IPS-NIHi7 (cell line): ENCODE data around the gene SPAG4.

Source experiments
- DNase-seq: peaks from one replicate; pipeline ENCODE4 v3.0.0; 2012; ENCODE audit warnings: mixed read lengths; ENCODE audit errors: extremely low spot score

SPAG4 gene

DNA sequence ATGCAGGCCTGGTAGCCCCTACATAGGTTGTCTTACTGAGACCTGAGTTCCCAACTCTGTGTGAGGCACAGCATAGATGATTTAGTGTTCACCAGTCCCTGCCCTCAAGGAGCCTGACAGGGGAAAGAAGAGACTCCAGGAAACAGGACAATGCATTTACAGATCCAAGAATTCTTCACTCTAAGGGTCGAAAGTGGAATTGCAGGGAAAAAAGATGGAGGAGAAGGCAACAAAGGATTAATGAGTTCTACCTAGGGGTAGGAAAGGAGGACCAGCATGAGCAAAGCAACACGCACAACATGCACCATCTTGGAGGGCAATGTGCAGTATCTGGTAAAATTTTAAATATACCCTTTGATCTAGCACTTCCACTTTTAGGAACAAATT lies 5.9 kb downstream of the SPAG4 start:
- DNase-seq: no peak

GRCh38 chr20:35625584-35626385 lies 10.2 kb downstream of the SPAG4 start:
- no peak for DNase-seq

GRCh38 chr20:35626386-35627001 lies 10.9 kb downstream of the SPAG4 start:
- DNase-seq: no peak

DNA sequence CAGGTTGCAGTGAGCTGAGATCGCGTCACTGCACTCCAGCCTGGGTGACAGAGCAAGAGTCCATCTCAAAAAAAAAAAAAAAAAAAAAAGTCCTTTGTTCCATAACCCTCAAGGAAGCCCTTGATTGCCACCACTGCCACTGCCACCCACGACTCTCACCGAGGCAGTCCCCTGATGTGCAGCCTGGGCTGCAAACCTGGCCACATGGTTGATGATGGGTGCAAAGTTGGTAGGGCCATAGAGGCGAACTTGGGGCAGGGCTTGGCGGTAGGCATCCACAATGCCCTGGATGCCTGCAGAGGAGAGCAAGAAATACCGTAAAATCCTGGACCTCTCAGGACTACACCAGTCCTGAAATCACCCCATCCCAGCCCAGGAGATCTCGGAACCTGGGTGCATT lies 11.5 kb downstream of the SPAG4 start:
- DNase-seq: no peak

GRCh38 chr20:35629427-35630145 lies 14.0 kb downstream of the SPAG4 start:
- no peak for DNase-seq

GRCh38 chr20:35630636-35631035 lies 15.0 kb downstream of the SPAG4 start:
- DNase-seq: no peak

DNA sequence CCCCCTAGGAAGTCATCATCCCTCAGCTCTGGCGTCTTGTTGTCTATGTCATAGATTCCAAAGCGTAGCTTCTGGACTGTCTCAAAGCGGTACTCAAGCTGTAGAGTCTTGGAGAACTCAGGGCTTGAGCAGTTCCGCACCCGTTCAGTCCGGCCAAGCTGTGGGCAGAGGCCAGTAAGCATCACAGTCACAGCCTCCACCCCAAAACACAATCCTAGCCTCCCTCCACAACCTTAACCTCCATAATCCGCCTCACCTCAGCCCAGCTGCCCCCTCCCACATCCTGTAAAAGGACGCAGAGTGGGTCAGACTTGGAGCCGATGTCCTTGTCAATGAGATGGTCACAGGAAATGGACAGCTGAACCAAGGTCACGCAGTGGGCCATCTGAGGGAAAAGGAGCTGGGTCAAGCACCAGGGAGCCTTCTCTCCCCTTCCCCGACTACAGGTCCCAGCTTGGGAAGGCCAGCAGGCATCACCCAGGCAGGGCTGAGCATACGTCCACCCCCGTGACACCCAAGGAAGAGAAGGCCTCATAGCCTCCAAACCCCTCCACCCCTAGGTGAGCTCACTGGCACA lies 17.0 kb downstream of the SPAG4 start:
- no peak for DNase-seq

DNA sequence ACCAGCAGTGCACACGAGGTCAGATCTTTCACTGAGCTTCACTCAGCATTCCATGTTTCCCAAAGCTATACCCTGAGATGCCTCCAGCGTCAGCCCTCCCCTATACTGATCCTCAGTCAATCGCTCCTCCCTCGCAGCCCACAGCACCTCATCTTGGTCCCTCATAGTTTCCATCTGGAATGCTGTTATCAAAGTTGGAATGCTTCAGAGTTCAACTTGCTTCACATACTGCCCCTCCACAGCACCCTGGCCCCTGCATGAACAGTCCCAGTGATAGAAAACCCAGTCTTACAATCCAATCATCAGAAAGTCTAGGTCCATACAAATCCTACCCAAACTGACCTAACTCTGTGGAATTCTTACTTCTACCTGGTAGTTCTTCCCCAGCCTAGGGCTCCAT lies 20.0 kb downstream of the SPAG4 start:
- DNase-seq: no peak

DNA sequence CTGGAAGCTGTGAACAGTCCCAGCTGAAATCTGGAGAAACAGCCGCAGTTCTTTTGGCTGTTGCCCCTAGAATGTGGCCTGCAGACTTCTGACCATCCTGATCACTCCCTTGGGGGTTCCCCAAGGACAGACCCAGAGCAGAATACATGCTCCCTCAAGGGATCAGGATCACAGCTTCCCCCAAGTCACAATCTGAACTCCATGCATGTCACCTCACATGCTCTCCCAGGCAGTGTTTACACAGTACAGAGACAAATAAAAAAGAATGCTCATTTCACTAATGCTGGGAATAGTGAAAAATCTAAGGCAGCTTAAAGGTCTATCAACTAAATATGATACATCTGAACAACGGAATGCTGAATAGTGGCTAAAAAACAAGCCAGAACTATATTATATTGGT lies 20.5 kb downstream of the SPAG4 start:
- DNase-seq: no peak

GRCh38 chr20:35637276-35637675 lies 21.6 kb downstream of the SPAG4 start:
- DNase-seq: no peak

DNA sequence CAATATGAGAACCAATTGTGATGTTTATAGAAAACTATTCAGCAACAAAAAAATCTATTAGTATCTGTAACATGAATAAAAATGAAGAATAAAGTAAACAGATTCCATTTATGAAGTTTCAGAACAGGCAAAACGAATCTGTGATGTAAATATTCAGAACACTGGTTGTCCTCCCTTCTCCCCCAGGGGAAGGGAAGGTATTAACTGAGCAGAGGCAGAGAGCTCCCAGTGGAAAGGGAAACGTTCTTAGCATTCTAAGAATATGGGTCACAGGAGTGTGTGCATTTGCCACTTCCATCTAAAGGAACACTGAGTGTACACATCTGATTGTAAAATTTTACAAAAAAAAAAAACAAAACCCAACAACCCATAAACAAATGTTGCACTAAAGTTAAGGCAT lies 23.1 kb downstream of the SPAG4 start:
- DNase-seq: no peak

GRCh38 chr20:35640724-35641123 lies 25.1 kb downstream of the SPAG4 start:
- no peak for DNase-seq

- DNase-seq: no peak
Observed at GRCh38 chr20:35641743-35642142, 26.1 kb downstream of the SPAG4 start.

DNA sequence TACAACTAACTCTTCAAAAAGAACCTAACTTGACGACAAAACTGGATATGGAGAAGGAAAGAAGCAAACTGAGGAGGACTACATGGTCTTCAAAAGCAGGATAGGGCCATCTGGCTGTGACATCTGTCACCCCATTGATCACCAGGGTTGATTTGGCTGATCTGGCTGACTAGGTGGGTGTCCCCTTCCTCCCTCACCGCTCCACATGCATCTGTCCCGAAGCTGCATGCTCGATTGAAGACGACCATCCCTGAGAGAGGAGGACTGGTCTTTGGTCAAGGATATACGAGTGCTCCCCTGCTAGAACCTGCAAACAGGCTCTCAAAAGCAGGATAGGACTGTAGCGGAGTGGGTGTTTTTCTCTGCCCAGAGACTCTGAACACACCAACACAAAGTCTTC lies 27.4 kb downstream of the SPAG4 start:
- DNase-seq: no peak

DNA sequence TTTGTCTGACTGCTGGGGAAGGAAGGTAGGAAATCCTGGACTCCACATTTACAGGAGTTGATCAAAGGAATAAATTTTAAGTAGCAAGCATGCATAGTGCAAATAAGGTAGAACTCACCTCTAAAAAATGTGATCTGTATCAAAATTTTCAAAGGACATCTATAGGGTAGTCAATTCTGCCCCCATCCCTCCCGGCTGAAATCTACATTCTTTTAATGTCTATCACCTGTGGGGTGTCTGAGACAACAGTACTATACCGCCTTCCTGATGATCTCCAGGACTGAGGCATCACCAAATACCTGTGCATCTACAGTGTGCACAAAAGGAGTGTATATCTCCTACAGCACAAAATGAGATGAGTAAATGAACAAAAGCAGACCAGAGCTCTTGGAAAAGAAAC lies 29.2 kb downstream of the SPAG4 start:
- DNase-seq: no peak

GRCh38 chr20:35648836-35649235 lies 33.2 kb downstream of the SPAG4 start:
- DNase-seq: no peak

DNA sequence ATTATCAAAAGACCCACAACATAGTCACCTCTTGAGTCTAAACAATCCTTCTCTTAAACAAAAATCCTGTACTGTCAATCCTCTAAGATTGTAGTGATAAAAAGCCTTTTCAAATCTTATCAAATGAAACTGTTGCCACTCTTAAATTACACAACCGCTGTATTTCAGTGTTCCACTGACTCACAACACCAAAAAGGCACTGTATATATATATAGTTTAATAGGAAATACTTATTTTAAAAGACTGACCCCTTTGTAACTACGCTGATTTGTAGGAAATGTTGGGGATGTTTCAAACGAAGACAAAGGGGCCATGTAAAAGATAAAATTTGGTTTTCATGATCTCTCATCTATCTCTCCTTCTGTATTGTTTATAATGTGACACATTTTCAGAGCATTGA lies 35.0 kb downstream of the SPAG4 start:
- DNase-seq: no peak

DNA sequence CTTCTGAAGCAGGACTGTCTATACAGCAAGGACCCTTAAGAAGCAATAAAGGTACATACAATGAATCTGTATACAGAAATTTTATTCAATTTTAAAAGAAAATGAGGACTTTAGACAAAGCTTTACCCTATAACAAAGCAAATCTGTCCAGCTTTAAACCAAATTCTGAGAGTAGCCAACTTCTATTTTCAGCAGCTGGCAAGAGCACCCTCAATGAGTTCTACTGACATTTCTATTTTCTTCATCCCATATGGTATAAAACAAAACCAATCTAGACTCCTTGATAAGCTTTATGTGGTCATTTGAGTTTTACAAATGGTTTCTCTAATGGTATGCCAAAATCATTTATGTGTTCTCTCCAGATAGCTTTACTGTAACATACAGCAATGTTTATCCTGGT lies 36.3 kb downstream of the SPAG4 start:
- DNase-seq: no peak

- DNase-seq: no peak
Observed at GRCh38 chr20:35652641-35653429, 37.2 kb downstream of the SPAG4 start.

DNA sequence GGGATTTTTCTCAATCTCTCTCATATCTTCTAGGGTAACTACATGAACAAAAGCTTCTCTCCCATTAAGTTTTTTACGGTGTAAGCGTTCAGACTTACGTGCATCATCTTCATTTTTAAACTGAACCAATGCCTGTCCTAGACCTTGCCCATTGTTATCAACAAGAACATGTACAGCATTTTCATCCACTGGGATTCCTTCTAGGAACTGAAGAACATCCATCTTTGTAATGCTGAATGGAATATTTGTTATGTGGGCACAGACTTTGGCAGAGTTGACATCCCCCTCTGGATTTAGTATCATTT lies 37.8 kb downstream of the SPAG4 start:
- DNase-seq: no peak

- DNase-seq: no peak
Observed at GRCh38 chr20:35653893-35654292, 38.3 kb downstream of the SPAG4 start.

DNA sequence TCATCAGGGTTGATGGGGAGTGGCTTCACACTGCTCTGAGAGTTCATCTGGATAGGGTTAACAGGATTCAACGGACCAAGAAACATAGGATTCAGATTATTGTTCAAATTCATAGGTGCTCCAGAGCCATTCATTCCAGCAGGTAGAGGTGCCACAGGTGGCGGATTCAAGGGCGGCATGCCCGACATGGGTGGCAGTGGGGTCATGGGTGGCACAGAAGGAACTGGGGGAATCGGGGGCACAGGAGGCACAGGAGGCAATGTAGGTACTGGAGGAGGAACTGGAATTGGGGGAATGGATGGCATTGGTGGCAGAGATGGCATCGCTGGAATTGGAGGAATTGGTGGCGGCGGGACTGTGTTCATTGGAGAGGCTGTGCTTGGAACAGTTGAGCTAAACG lies 38.8 kb downstream of the SPAG4 start:
- DNase-seq: no peak
